AG08395 (cell line): ENCODE measurements around the gene LHFPL3.
"Not testable (repeated sequence)": the region's sequence is repeated elsewhere in the genome, so short reads cannot be mapped to it uniquely, and the experiment has no call there.

Experiments
- DNase-seq: peaks from one replicate; pipeline ENCODE4 v3.0.0; 2012; ENCODE audit warnings: mixed read lengths, low spot score

Gene LHFPL3

DNA sequence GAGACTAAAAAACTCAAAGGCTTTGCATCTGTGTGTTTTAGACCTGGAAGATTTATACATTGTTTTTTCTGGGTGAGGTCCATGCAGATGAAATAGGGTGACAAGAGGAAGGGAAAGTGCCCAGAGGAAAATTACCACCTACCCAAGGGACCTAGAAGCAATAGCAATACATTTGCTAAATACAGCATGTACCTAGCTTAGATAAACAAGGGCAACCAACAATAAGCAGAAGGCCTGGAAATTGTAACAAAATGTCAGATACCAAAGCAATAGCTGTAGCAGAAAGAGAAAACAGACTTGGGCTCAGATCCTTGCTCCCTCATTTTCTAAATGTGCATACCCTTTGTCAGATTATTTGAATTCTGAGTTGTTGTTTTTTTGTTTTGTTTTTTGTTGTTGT, 367.2 kb downstream of the LHFPL3 start:
- DNase-seq, result no peak

DNA sequence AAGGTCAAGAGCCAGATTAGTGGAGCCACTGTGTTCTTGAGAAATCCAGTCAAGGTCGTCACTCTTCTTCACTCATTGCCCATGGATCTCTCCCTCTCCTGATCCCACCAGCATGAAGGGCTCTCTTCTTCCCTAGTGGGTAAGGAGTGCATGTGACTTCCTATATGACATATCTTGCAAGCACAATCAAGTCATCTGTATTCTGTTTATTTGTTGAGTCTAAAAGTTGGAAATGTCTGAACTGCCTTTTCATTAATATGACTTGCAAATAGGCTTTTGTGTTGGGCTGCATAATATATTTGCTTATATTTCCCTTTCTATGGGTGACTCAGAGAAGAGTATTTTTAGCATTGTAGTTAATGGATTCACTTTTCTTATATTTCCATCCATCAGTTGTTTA, 371.9 kb downstream of the LHFPL3 start:
- no peak for DNase-seq

DNA sequence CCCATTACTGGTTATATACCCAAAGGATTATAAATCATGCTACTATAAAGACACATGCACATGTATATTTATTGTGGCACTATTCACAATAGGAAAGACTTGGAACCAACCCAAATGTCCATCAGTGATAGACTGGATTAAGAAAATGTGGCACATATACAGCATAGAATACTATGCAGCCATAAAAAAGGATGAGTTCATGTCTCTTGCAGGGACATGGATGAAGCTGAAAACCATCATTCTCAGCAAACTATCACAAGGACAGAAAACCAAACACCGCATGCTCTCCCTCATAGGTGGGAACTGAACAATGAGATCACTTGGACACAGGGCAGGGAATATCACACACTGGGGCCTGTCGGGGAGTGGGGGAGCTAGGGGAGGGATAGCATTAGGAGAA, 392.6 kb downstream of the LHFPL3 start:
- not testable (repeated sequence) for DNase-seq

DNA sequence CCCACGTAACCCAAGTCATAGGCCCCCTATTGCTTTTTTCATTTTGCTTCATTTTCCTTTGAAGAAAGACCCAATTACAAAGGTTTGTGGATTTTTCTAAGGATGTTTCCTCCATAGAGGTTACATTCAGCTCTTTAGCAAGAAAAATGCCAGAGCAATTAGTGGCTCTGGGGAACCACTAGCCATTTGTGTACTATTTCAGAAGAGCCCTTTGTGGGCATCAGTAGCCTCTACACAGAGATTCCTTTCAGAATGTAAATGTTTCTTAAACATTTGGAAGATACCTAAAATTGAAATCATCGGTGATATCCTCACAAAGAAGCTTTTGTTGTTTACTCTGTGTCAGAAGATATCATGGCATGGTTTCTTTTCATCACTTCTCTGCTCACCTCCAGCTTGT, 394.6 kb downstream of the LHFPL3 start:
- no peak for DNase-seq

DNA sequence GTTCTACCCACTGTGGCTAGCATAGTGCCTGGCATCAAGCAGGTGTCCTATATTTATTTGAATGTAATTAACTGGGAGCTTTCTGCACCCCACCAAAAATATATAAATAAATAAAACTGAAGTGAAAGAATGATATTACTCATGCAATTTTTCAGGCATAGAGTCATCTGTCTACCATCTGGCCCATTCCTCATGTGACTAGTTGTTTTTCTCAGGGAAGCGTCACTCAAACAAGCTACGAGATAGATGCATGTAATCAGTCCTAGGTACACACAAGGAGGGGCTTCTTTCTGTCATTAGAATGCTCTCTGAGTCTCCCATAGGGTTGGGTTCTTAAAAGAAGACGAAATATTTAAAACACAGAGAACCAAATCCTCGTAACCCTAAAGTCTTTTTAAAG, 430.1 kb downstream of the LHFPL3 start:
- DNase-seq, result no peak

DNA sequence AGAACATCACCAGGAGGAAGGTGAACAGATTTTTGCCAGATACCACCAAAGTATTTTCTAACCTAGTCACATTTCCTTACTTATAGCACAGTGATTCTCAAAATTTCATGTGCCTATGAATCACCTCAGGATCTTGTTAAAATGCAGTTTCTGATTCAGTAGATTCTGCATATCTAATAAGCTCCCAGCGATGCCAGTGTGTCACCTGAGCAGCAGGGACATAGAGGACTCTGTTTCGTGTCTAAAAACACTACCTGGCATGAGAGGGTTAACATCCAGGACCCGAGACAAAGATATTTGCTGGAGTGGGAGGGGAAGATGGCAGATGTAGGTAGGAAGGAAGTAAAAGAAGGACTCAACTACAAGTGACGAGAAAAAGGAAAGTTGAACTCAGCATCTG, 433.5 kb downstream of the LHFPL3 start:
- no peak for DNase-seq

DNA sequence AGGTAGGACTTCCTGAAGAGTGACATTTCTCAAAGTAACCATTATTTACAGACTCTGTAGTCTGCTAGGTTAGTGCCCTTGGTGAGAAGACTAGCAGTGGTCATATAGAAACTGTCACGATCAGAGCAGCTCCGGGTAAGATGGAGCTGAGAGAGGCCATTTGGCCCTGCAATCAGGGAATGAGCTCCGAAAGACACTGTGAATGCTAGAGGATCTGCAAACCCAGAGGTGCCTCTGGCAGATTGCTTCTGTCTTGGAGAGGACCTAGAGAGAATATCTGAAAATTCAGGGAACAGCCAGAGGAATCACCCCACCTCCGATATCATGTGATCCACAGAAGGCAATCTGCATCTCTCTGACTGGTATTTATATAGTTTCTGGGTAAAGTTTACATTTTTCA, 438.7 kb downstream of the LHFPL3 start:
- no peak for DNase-seq

DNA sequence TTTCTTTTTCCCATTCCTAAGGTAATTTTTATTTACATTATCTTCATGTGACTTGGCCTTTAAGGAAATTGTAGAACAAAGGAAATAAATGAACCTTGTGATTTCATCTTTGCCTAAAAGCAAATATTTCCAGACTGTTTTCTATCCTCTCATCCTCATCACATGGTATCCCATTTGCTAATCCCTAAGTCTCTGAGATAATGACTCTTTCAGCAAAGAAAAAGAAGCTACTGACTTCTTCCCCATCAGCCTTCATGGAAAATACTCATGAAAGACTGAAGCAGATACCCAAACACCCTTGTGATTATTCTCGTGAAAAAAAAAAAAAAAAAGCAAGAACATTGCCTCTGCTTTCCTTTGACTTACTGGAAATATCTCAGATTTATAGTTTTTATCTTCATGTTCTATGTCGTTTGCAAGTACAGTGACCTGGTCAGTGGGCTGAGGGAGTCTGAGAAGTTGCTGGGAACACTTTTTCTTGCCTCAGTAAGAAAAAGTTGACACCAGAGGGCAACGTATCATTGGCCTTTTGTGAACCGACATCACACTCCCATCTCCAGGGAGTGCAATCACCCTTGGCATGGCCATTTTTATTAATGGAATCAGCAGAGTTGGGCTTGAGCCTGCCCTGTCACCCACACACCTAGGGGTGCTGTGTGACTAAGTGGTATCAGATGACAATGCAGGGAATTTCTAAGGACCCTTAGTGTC, 439.6 kb downstream of the LHFPL3 start:
- DNase-seq, result no peak

DNA sequence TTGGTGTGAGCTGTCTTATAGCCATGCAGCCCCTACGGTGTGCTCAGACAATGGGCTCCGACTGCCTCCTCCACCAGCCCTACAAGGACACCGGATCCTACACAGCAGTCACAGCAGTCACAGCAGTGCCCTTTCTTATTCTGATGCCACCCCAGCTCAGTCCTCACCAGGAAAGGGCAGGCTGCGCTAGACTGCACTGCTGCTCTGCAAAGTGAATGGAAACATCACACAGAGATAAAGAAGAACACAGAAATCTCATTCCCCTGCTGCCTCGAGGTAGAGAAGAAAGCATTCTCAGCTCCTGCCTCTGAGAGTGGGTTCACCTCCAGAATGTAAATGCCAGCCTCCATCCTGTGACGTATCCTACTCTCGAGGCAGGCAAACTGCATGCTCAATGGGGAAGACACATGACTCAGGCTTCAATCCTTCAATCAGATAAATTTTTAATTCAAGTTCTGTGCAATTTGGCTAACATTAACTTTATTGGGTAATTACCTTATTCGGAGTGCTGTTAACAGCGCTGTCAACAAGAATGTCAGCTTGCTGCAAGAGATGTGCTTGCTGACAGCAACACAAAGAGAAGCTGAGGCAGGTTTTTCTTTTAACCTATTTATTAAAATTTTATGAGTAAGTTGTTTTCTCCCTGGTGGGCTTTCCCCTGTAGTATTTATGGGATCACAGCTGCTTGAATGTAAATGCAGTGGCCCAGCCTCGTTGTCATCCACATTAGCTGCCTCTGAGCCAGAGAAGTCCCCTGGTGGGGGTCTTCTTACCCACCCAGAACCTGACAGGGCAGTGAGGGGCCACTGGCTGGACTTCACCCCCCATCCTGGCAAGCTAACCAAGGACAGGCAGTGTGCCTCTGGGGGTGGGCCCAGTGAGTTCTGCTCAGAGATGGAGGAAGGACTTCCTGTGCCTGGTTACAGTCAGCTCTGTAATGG, 444.3 kb downstream of the LHFPL3 start:
- DNase-seq, result no peak

DNA sequence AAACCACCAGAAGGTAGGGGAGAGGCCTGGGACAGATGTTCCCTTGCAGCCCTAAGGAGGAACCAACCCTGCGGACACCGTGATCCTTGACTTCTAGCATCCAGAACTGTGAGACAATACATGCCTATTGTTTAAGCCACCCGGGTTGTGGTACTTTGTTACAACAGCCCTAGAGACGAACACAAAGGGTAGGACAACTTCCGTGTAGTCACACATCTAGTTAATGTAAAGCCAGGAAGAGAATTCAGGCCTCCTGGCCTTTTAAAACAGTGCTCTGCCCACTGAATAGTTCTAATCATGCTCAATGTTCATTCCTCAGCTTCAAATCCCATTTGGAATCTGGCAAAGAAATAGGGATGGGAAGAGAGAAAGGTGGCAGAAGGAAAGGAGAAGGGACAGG, 445.4 kb downstream of the LHFPL3 start:
- no peak for DNase-seq

DNA sequence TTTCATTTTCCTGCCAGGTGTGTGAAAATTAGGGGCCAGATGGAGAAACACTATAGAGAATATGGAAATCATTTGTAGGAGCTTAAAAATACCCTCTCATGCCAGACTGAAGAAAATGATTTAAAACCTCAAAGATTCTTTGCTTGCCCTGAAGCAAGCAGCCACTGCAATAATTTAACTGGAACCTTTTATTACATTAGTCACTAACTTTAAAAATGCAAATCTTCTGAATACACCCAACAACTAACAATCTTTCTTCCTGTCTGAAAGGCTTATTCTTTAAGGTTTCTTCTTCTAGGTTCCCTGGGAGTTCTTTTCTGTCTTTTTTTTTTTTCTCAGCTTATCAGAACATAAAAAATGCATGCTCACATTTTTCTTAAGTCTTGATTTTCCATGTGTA, 447.1 kb downstream of the LHFPL3 start:
- no peak for DNase-seq

DNA sequence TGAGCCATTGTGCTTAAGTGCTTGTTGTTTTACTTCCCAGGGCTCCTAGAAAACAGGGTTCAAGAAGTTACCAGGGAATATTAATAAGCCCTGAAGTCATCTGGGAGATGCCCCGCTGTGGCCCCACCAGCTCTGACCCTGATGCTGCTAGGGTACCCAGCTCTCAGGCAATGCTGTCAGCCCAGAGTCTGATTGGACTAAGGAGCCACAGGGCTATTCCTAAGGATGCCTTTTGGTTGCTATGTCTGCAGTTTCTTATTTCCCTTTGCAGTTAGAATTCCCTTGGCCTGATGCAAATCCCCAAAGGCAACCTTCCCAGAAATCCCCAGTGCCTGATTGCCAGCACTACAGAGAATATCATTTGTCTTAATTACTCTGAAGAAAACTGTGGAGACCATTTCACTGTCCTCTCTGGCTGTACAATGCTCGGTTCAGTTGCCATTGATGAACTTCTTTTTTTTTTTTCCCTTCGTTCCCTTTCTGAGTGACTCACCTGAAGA, 448.9 kb downstream of the LHFPL3 start:
- DNase-seq, result no peak

DNA sequence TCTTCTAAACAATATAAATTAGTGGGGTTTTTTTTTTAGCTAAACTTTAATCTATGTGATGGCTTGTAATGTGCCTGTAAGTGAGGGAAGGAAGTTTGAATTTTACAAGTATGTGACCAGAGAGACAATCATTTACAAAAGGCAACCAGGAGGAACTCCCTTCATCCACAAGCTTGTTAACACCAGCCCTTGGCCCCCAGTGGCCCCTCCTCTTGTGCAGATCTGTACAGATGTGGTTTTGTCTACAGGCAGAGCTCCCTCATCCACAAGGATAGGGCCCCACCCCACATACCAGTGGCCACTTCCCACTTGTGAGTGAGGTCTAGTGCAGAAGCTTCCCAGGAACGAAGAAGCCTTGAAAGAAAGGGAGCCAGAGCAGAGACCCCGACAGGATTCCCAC, 451.5 kb downstream of the LHFPL3 start:
- no peak for DNase-seq

DNA sequence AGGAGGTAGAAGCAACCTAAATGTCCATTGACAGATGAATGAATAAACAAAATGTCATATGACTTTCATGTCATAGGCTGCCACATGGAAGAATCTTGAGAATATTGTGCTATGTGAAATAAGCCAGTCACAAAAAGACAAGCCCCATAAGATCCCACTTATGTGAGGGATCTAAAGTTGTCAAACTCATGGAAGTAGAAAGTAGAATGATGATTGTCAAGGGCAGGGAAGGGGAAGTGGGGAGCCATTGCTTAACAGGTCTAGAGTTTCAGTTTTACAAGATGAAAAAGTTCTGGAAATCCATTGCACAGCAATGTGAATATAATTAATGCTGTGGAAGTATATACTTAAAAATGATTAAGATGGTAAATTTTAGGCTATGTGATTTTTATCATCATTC, 456.3 kb downstream of the LHFPL3 start:
- no peak for DNase-seq

DNA sequence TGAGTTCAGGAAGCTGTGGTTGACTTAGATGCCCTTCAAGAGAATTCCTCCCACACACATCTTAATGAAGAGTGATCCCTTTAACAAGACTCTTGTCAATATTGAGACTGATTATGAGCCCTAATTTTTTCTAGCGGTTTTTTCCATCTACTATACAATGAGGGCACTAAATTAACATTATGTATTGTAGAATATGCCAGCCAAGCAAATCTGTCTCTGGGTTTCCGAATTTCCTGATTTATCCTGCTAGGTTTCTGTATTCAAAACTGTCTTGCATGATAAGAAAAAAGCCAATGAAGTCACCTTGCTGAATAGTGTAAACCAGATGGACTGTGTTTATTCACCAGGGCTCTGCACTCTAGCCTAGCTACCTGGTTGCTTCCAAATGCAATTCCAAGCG, 461.4 kb downstream of the LHFPL3 start:
- DNase-seq, result no peak

DNA sequence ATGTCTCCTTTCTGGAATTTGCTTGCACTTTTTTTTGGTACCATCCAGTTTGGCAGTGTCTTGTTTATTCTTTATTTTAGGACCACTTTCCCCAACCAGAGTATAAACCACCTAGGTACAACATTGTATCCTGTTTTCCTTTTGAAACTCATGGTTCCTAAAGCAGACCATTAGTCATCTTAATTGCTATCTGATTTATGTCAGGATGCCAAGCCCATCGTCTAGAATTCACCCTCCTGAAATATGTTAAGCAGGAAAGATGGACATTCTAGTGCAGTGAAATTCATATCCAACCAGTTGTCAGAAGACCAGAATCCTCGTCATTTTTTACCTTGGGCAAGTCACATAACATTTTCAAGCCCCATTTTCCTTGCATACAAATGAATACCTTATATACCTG, 462.0 kb downstream of the LHFPL3 start:
- no peak for DNase-seq

DNA sequence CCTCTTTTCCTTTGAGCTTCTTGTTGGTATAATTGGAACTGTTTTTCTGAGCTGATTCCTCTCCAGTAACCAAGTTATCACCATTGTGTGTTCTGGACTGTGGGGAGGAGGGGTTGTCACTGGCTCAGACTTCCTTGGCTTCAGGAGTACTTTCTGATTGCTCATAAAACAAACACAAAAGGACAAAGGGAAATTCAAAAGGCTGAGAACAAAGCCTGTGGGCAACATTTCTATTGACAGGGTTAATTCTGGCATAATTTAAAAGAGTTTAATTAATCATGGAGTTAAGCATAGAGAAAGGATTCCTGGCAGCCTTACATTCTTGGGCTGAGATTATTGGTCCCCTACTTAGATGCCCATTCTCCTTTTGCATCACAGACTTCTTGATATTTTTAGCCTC, 462.7 kb downstream of the LHFPL3 start:
- DNase-seq, result no peak

DNA sequence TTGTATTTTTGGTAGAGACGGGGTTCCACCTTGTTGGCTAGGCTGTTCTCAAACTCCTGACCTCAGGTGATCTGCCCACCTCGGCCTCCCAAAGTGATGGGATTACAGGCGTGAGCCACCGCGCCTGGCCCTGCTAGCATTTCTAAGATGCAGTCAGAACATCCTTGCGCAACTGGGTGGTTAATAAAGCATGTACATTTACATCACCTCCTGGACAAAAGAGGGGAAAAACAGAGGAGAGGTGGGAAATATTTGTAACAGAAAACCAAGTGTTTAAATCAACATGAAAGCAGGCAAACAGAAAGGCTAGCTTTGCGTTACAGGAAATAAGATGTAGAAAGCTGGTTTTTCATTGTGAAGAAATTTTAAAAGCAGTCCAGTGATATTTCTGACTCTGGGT, 464.7 kb downstream of the LHFPL3 start:
- no peak for DNase-seq

DNA sequence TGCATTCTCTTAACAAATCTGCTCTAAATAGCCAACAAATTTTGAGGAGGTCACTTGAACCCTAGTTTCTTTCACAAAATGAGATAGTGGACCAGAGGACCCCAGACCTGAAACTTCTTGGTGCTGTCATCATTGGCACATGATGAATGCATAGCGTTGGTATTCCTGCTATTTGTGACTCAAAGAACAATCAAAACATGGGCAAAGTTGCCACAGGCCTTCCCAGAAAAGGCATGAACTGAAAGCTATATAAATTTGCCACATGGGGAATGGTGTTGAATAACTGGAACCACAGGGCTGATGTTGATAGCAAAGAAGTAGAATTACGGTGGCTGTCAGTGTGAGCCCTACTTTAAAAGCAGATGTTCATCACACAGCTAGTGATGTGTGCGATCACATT, 465.8 kb downstream of the LHFPL3 start:
- DNase-seq, result no peak

DNA sequence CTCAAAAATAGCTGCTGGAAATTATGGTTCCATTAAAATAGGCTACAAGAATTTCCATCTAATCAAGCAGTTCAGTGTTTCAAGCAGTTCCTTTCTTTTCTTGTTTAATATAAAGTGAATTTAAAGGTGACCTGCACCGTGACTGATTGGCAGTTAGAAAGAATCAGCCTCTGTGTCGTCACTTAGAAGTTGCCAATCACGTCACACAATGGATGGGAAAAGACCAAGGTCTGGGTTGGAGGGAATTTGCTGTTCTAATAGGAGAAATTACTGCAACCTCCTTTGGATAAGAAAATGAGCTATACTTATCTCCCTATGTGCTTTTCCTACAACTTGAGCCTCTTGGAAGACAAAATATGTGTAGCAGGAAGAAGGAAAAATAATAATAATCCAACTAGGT, 466.2 kb downstream of the LHFPL3 start:
- DNase-seq, result no peak

DNA sequence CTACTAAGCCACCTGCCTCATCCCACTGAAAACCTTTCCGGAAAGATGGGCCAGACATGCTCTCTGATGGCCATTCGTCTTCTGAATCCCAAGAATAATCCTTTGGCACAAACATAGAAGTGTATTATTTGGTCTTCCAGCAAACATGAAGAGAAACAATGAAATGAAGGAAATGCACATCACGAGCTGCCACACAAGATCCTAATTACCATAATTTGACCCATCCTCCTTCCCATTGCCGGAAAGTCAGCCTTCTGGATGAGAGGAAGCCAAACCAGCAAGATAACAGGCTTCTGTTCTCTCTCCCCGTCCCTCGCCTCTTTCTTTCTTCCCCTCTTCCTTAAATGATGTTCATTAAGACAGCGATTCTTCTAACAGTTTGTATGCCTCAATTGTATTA, 466.7 kb downstream of the LHFPL3 start:
- no peak for DNase-seq

DNA sequence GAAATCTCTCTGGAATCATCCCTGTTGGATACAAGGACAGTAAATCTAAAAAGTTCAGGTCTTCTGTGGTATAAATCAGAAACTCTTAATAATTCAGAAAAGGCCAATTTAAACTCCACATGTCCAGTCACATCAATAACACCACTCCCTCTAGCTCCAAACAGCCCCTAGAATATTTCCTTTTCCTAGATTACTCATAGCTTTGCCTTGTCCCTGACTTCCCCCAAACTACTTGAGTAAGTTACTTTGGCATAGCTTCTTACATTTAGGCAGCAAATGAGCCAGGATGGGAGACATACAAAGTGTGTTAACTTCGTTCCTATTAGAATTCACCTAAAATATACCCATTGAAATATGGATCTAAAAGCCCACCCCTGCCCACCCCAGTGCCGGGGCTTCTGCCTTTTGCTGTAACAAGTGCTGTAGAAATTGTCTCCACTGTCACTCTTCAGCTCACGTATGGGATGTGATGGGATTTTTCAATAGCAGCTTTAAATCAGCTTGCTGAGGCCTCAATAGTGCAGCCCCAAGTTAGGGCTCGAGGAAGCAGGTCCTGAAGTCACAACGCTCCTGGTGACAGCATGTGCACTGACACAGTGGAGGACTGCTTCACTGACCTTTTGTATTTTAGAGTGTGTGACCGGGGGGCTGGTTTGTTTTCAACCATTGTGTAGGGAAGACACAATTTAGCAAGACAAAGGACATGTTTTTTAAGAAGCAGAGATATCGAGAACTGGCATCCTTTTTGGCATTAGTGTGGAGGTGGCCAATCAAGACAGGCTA, 467.4 kb downstream of the LHFPL3 start:
- DNase-seq, result no peak

DNA sequence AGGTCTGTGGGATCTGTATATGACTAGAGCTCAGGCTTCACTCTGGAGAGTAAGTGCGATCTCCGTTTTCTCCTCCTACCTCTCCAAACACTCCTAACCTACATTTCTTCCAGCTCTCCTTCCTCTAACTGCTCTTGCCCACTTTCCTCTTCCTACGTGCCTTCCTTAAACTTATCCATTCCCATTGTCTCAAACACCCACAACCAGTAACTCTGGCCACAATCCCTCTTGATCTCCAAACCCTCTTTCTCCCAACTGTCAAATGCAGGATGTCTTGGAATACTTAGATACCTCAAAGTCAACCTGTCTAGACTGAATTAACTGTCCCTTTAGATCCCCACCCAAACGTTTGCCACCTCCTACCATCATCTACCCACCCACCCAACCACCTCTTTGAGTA, 471.9 kb downstream of the LHFPL3 start:
- no peak for DNase-seq
